Fibroblast of lung (primary cell): Measurements from ENCODE around the gene OR51E1. TPM values are rescaled to one million over a fixed set of nuclear protein-coding genes. Genes with fewer than 3 reads are reported as not detected.
A peak's percentile ranks its signal among the peaks of the same experiment; 100 is the strongest.

Experiments
- DNase-seq, 2 donors: peaks; one replicate each; pipeline versions ENCODE4 v3.0.0 to v3.0.0-alpha.2; 2010; ENCODE audit warnings: low read depth in 2 of 2
- H2AFZ ChIP-seq: 2 replicates; pipeline ENCODE4 v1.5.1; 2012; ENCODE audit warnings: low read length, control low read depth, inconsistent platforms
- H3K27ac ChIP-seq: 2 replicates; pipeline ENCODE4 v1.5.1; 2011; ENCODE audit warnings: low read length, control low read depth; ENCODE audit not compliant: insufficient read depth
- H3K27me3 ChIP-seq: 2 replicates; pipeline ENCODE4 v1.5.1; 2011; ENCODE audit warnings: mild to moderate bottlenecking, low read length; ENCODE audit not compliant: control insufficient read depth, insufficient read depth
- H3K36me3 ChIP-seq: 2 replicates; pipeline ENCODE4 v1.5.1; 2011; ENCODE audit warnings: low read length; ENCODE audit not compliant: control insufficient read depth, insufficient read depth
- H3K4me1 ChIP-seq: 2 replicates; pipeline ENCODE4 v1.5.1; 2011; ENCODE audit warnings: low read length; ENCODE audit not compliant: control insufficient read depth, insufficient read depth; ENCODE audit errors: extremely low read depth
- H3K4me2 ChIP-seq: 2 replicates; pipeline ENCODE4 v1.5.1; 2011; ENCODE audit warnings: low read length, control low read depth; ENCODE audit not compliant: insufficient read depth; ENCODE audit errors: extremely low read depth
- H3K4me3 ChIP-seq, 4 experiments: fragments of 200-600 bp in 1 of 4; sonication (generic) in 1 of 4; replicated peaks in 1 of 4; 2 replicates each; pipeline ENCODE4 v1.5.1; 2011 to 2016; ENCODE audit warnings: low read length in 4 of 4, low read depth in 3 of 4, mild to moderate bottlenecking in 3 of 4, control low read depth in 2 of 4, inconsistent platforms in 1 of 4, mixed read lengths in 1 of 4; ENCODE audit not compliant: insufficient read depth in 1 of 4; ENCODE audit errors: control extremely low read depth in 1 of 4
- H3K79me2 ChIP-seq: 2 replicates; pipeline ENCODE4 v1.5.1; 2012; ENCODE audit warnings: mild to moderate bottlenecking, low read length, inconsistent platforms; ENCODE audit not compliant: control insufficient read depth, insufficient read depth
- H3K9ac ChIP-seq: 2 replicates; pipeline ENCODE4 v1.5.1; 2011; ENCODE audit warnings: mild to moderate bottlenecking, low read length, control low read depth; ENCODE audit not compliant: insufficient read depth
- H3K9me3 ChIP-seq: 2 replicates; pipeline ENCODE4 v1.5.1; 2012; ENCODE audit warnings: low read depth, low read length; ENCODE audit not compliant: control insufficient read depth, insufficient read depth
- H4K20me1 ChIP-seq: 2 replicates; pipeline ENCODE4 v1.5.1; 2011; ENCODE audit warnings: low read length; ENCODE audit not compliant: control insufficient read depth, insufficient read depth; ENCODE audit errors: extremely low read depth
- EZH2 ChIP-seq: IDR thresholded peaks from 2 replicates; pipeline ENCODE4 v1.5.1; 2012; ENCODE audit warnings: low read length, control low read depth, mild to moderate bottlenecking; ENCODE audit errors: missing control alignments
- polyA minus RNA-seq: library from RNA; depleted of rRNA, polyadenylated mRNA; stranded (reverse); fragments of >200 nt; gene quantifications from 2 replicates; pipeline ENCODE4 v1.2.3, GENCODE V29; 2011; ENCODE audit warnings: low replicate concordance
- polyA plus RNA-seq, 2 donors: library from polyadenylated mRNA; depleted of rRNA in 1 of 2; stranded (reverse) in 1 of 2; unstranded in 1 of 2; fragments of >200 nt; gene quantifications; 2 replicates each; pipeline ENCODE4 v1.2.1, GENCODE V29; 2011 to 2012; ENCODE audit warnings: missing spikeins in 1 of 2
- total RNA-seq: library from RNA; depleted of rRNA; stranded (reverse); fragments of >200 nt; gene quantifications from 2 replicates; pipeline ENCODE4 v1.2.1, GENCODE V29; 2014
- TF ChIP-seq, protein P1 (sequence below), 2 donors: IDR thresholded peaks in 1 of 2; conservative IDR thresholded peaks in 1 of 2; 1 replicate in 1 of 2; 2 replicates in 1 of 2; pipeline ENCODE4 v1.5.1; 2011 to 2012; ENCODE audit warnings: low read length in 2 of 2, control low read depth in 1 of 2, inconsistent platforms in 1 of 2, low read depth in 1 of 2, mild to moderate bottlenecking in 1 of 2

The OR51E1 gene, protein sequence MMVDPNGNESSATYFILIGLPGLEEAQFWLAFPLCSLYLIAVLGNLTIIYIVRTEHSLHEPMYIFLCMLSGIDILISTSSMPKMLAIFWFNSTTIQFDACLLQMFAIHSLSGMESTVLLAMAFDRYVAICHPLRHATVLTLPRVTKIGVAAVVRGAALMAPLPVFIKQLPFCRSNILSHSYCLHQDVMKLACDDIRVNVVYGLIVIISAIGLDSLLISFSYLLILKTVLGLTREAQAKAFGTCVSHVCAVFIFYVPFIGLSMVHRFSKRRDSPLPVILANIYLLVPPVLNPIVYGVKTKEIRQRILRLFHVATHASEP
- total RNA-seq = not detected in 2 replicates
- polyA plus RNA-seq = not detected in 2 replicates
- polyA plus RNA-seq (2012) = not detected in 2 replicates
- not detected in 2 replicates for polyA minus RNA-seq

DNA sequence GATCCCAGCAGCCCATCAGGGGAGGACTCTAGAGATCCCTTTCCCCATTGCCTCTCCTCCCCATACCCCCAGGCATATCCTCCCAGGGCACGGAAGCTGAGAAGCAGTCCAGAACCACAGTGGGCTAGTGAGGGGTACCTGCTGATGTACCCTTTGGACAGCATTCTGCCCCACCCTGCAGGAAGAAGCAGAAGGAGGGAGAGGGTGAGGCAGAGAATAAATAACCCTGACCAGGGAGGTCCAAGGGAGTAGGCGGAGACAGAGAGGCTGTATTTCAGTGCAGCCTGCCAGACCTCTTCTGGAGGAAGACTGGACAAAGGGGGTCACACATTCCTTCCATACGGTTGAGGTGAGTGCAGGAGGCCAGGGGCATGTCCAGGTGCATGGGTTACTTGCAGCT, at the start of gene OR51E1:
OR51E1 (plus strand) TSS at position 301 of the 400 bp plus-strand sequence. CDS start 8,545 bp downstream, outside the sequence.
- no peaks in the 10 kb centered on the region for H3K9me3 ChIP-seq
- H3K27me3 ChIP-seq = no peaks in the 10 kb centered on the region
- TF ChIP-seq, protein P1, sequence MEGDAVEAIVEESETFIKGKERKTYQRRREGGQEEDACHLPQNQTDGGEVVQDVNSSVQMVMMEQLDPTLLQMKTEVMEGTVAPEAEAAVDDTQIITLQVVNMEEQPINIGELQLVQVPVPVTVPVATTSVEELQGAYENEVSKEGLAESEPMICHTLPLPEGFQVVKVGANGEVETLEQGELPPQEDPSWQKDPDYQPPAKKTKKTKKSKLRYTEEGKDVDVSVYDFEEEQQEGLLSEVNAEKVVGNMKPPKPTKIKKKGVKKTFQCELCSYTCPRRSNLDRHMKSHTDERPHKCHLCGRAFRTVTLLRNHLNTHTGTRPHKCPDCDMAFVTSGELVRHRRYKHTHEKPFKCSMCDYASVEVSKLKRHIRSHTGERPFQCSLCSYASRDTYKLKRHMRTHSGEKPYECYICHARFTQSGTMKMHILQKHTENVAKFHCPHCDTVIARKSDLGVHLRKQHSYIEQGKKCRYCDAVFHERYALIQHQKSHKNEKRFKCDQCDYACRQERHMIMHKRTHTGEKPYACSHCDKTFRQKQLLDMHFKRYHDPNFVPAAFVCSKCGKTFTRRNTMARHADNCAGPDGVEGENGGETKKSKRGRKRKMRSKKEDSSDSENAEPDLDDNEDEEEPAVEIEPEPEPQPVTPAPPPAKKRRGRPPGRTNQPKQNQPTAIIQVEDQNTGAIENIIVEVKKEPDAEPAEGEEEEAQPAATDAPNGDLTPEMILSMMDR (conservative IDR thresholded peaks at IDR 0.05 in 1 of 2, IDR thresholded peaks at IDR 0.05 in 1 of 2; ENCODE audit: low read depth in 1 of 2, low read length in 2 of 2) = no peak
- DNase-seq = no peak
- H3K79me2 ChIP-seq = no peaks in the 10 kb centered on the region
- no peak within 1 kb of the TSS for H3K4me3 ChIP-seq
- H4K20me1 ChIP-seq = no peaks in the 10 kb centered on the region
- no peaks in the 10 kb centered on the region for H3K4me1 ChIP-seq
- H3K36me3 ChIP-seq = no peaks in the 10 kb centered on the region
- H3K4me2 ChIP-seq = no peak within 1 kb of the TSS
- H3K27ac ChIP-seq = no peak within 1 kb of the TSS
- H2AFZ ChIP-seq = no peak within 1 kb of the TSS
- H3K9ac ChIP-seq = no peak within 1 kb of the TSS

DNA sequence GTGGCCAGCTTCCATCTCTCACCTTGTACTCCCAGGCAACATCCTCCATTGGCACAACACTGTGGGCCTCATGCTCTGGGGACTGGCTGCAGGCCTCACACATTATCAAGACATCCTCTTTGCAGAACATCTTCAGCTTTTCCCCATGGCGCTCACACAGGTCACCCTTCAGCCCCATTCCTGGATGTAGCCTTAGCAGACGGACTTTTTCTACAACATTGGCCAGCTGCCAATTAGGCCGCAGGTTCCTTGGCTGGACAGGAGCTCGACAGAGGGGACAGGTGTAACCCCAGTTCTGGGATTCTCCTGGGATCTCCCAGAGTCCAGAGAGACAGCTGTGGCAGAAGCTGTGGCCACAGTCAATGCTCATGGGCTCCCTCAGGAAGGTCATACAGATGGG, 38.7 kb upstream of the OR51E1 start:
- H3K4me1 ChIP-seq = peaks cover 5% of the 10 kb centered on the region
- H3K79me2 ChIP-seq = peaks cover 3% of the 10 kb centered on the region
- no peak overlapping the region for H3K9ac ChIP-seq
- no peaks in the 10 kb centered on the region for H3K9me3 ChIP-seq
- no peak for DNase-seq
- no peak overlapping the region for H3K27ac ChIP-seq
- H2AFZ ChIP-seq = no peak overlapping the region
- peaks cover 2% of the 10 kb centered on the region for H3K36me3 ChIP-seq
- no peak overlapping the region for H3K4me2 ChIP-seq
- H3K4me3 ChIP-seq = no peak overlapping the region
- TF ChIP-seq, protein P1 (conservative IDR thresholded peaks at IDR 0.05 in 1 of 2, IDR thresholded peaks at IDR 0.05 in 1 of 2; ENCODE audit: low read depth in 1 of 2, low read length in 2 of 2) = no peak
- no peak for TF ChIP-seq EZH2
- H4K20me1 ChIP-seq = no peaks in the 10 kb centered on the region
- no peaks in the 10 kb centered on the region for H3K27me3 ChIP-seq

DNA sequence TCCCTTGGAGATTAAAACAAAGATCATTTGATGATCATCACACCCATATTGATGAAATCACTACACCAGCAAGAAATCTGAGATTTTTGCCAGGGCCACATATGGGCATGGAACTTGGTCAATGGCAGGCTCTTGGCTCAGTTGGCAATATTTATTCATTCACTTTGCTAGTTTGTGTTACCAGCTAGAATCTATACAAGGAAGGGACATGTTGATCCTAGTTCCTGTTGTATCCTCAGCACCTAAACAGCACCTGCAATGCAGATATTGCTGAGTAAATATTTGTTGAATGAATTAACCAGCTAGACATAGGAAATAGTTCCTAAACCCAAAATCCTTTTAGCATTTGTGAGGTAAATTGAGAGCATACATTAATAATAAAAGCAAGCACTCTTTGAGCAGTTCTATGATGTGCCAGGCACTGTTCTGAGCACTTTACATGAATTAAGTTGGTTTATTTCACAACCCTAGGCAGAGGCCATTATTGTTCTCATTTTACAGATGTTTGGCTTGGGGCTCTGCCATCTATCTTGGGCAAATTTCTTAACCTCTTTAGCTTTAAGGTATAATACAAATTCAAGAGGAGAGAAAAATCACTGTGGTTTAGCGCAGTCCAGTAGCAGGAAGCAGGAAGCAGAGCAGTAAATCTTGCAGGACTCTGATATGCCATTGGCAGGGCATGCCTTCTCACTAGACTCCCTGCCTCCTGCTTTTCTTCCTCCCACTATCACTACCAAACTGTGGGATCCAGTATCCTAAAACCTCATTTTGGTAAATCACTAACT, 37.4 kb upstream of the OR51E1 start:
- no peaks in the 10 kb centered on the region for H4K20me1 ChIP-seq
- peaks cover 2% of the 10 kb centered on the region for H3K36me3 ChIP-seq
- peak overlapping the region; percentile 80 for H3K4me2 ChIP-seq
- peaks cover 5% of the 10 kb centered on the region for H3K4me1 ChIP-seq
- no peak overlapping the region for H3K27ac ChIP-seq
- DNase-seq = peak; percentile 11 to 44
- peaks cover 3% of the 10 kb centered on the region for H3K79me2 ChIP-seq
- H3K27me3 ChIP-seq = no peaks in the 10 kb centered on the region
- no peaks in the 10 kb centered on the region for H3K9me3 ChIP-seq
- H3K9ac ChIP-seq = no peak overlapping the region
- H2AFZ ChIP-seq = no peak overlapping the region
- TF ChIP-seq, protein P1 (conservative IDR thresholded peaks at IDR 0.05 in 1 of 2, IDR thresholded peaks at IDR 0.05 in 1 of 2; ENCODE audit: low read depth in 1 of 2, low read length in 2 of 2) = no peak
- no peak for TF ChIP-seq EZH2
- H3K4me3 ChIP-seq = peak overlapping the region; percentile 45 to 88 (median 63)
